HEK293 (cell line): Measurements from ENCODE around the gene NPR3.

Experiments
- GLI4 ChIP-seq: fragments of 450-650 bp; formaldehyde crosslinking; IDR thresholded peaks from 2 replicates; pipeline ENCODE4 v1.5.1; 2016; ENCODE audit warnings: missing biosample characterization, missing genetic modification characterization
- KLF1 ChIP-seq: fragments of 450-650 bp; formaldehyde crosslinking; IDR thresholded peaks from 2 replicates; pipeline ENCODE4 v1.5.1; 2016; ENCODE audit warnings: missing biosample characterization, missing genetic modification characterization
- KLF16 ChIP-seq: fragments of 450-650 bp; formaldehyde crosslinking; IDR thresholded peaks from 2 replicates; pipeline ENCODE4 v1.5.1; 2017; ENCODE audit warnings: missing biosample characterization, missing genetic modification characterization
- TCF7L2 ChIP-seq: IDR thresholded peaks from 2 replicates; pipeline ENCODE4 v1.6.1; 2011; ENCODE audit warnings: low read depth, mild to moderate bottlenecking, inconsistent platforms, low read length, moderate library complexity, borderline replicate concordance
- ZNF292 ChIP-seq: fragments of 450-650 bp; formaldehyde crosslinking; IDR thresholded peaks from 2 replicates; pipeline ENCODE4 v1.5.1; 2016; ENCODE audit warnings: low read depth, missing biosample characterization, missing genetic modification characterization, borderline replicate concordance
- ZNF37A ChIP-seq: fragments of 450-650 bp; IDR thresholded peaks from 2 replicates; pipeline ENCODE4 v1.5.1; 2018; ENCODE audit warnings: missing biosample characterization, missing genetic modification characterization
- ZNF621 ChIP-seq: fragments of 450-650 bp; formaldehyde crosslinking; IDR thresholded peaks from 2 replicates; pipeline ENCODE4 v1.5.1; 2017; ENCODE audit warnings: missing biosample characterization, missing genetic modification characterization
- ZNF623 ChIP-seq: fragments of 450-650 bp; formaldehyde crosslinking; IDR thresholded peaks from 2 replicates; pipeline ENCODE4 v1.5.1; 2016; ENCODE audit warnings: missing biosample characterization, missing genetic modification characterization
- ZNF654 ChIP-seq: fragments of 450-650 bp; formaldehyde crosslinking; IDR thresholded peaks from 2 replicates; pipeline ENCODE4 v1.5.1; 2016; ENCODE audit warnings: low read depth, missing biosample characterization, missing genetic modification characterization
- ZNF707 ChIP-seq: fragments of 450-650 bp; formaldehyde crosslinking; IDR thresholded peaks from 2 replicates; pipeline ENCODE4 v1.5.1; 2016; ENCODE audit warnings: missing biosample characterization, missing genetic modification characterization
- TF ChIP-seq, protein P1 (sequence below): fragments of 450-650 bp; formaldehyde crosslinking; IDR thresholded peaks from 2 replicates; pipeline ENCODE4 v1.5.1; 2016; ENCODE audit warnings: missing biosample characterization, missing genetic modification characterization
- TF ChIP-seq, protein P2 (sequence below): fragments of 450-650 bp; formaldehyde crosslinking; IDR thresholded peaks from 2 replicates; pipeline ENCODE4 v1.5.1; 2016; ENCODE audit warnings: missing biosample characterization, missing genetic modification characterization
- TF ChIP-seq, protein P3 (sequence below): fragments of 450-650 bp; formaldehyde crosslinking; IDR thresholded peaks from 2 replicates; pipeline ENCODE4 v1.5.1; 2017; ENCODE audit warnings: missing biosample characterization, missing genetic modification characterization
- TF ChIP-seq, protein P4 (sequence below): fragments of 450-650 bp; formaldehyde crosslinking; IDR thresholded peaks from 2 replicates; pipeline ENCODE4 v1.5.1; 2016; ENCODE audit warnings: missing biosample characterization, missing genetic modification characterization

DNA sequence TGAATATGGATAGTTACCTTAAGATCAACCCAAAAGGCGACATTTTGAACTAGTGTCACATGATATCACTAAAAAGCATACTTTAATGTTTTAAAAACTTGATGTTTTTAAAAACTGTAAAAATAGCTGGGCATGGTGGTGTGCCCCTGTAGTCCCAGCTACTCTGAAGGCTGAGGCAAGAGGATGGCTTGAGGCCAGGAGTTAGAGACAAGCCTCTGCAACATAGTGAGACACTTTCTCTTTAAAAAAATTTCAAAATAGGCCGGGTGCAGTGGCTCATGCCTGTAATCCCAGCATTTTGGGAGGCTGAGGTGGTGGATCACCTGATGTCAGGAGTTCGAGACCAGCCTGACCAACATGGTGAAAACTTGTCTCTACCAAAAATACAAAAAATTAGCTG, 129.5 kb downstream of the NPR3 start:
- TF ChIP-seq KLF16 (no peak), KLF1 (tag by site-specific recombination) (no peak), ZNF707 (no peak), ZNF292 (tag by site-specific recombination) (no peak), TCF7L2 (no peak), GLI4 (tag by site-specific recombination) (no peak), ZNF654 (tag by site-specific recombination) (no peak), ZNF37A (tag by site-specific recombination) (no peak), ZNF621 (tag by site-specific recombination) (no peak), ZNF623 (no peak)
- TF ChIP-seq, protein P1, sequence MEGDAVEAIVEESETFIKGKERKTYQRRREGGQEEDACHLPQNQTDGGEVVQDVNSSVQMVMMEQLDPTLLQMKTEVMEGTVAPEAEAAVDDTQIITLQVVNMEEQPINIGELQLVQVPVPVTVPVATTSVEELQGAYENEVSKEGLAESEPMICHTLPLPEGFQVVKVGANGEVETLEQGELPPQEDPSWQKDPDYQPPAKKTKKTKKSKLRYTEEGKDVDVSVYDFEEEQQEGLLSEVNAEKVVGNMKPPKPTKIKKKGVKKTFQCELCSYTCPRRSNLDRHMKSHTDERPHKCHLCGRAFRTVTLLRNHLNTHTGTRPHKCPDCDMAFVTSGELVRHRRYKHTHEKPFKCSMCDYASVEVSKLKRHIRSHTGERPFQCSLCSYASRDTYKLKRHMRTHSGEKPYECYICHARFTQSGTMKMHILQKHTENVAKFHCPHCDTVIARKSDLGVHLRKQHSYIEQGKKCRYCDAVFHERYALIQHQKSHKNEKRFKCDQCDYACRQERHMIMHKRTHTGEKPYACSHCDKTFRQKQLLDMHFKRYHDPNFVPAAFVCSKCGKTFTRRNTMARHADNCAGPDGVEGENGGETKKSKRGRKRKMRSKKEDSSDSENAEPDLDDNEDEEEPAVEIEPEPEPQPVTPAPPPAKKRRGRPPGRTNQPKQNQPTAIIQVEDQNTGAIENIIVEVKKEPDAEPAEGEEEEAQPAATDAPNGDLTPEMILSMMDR (tag by site-specific recombination) = no peak
- TF ChIP-seq, protein P2, sequence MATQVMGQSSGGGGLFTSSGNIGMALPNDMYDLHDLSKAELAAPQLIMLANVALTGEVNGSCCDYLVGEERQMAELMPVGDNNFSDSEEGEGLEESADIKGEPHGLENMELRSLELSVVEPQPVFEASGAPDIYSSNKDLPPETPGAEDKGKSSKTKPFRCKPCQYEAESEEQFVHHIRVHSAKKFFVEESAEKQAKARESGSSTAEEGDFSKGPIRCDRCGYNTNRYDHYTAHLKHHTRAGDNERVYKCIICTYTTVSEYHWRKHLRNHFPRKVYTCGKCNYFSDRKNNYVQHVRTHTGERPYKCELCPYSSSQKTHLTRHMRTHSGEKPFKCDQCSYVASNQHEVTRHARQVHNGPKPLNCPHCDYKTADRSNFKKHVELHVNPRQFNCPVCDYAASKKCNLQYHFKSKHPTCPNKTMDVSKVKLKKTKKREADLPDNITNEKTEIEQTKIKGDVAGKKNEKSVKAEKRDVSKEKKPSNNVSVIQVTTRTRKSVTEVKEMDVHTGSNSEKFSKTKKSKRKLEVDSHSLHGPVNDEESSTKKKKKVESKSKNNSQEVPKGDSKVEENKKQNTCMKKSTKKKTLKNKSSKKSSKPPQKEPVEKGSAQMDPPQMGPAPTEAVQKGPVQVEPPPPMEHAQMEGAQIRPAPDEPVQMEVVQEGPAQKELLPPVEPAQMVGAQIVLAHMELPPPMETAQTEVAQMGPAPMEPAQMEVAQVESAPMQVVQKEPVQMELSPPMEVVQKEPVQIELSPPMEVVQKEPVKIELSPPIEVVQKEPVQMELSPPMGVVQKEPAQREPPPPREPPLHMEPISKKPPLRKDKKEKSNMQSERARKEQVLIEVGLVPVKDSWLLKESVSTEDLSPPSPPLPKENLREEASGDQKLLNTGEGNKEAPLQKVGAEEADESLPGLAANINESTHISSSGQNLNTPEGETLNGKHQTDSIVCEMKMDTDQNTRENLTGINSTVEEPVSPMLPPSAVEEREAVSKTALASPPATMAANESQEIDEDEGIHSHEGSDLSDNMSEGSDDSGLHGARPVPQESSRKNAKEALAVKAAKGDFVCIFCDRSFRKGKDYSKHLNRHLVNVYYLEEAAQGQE (tag by site-specific recombination) = no peak
- TF ChIP-seq, protein P3, sequence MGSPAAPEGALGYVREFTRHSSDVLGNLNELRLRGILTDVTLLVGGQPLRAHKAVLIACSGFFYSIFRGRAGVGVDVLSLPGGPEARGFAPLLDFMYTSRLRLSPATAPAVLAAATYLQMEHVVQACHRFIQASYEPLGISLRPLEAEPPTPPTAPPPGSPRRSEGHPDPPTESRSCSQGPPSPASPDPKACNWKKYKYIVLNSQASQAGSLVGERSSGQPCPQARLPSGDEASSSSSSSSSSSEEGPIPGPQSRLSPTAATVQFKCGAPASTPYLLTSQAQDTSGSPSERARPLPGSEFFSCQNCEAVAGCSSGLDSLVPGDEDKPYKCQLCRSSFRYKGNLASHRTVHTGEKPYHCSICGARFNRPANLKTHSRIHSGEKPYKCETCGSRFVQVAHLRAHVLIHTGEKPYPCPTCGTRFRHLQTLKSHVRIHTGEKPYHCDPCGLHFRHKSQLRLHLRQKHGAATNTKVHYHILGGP (tag by site-specific recombination) = no peak
- TF ChIP-seq, protein P4, sequence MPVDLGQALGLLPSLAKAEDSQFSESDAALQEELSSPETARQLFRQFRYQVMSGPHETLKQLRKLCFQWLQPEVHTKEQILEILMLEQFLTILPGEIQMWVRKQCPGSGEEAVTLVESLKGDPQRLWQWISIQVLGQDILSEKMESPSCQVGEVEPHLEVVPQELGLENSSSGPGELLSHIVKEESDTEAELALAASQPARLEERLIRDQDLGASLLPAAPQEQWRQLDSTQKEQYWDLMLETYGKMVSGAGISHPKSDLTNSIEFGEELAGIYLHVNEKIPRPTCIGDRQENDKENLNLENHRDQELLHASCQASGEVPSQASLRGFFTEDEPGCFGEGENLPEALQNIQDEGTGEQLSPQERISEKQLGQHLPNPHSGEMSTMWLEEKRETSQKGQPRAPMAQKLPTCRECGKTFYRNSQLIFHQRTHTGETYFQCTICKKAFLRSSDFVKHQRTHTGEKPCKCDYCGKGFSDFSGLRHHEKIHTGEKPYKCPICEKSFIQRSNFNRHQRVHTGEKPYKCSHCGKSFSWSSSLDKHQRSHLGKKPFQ = no peak
